Keratinocyte (primary cell): Measurements from ENCODE around the gene TBX21. TPM values are rescaled to one million over a fixed set of nuclear protein-coding genes. Genes with fewer than 3 reads are reported as not detected.

ENCODE experiments used
- DNase-seq: peaks from one replicate; pipeline ENCODE4 v3.0.0-alpha.2; 2011; ENCODE audit warnings: low read depth, missing footprints, low spot score
- FAIRE-seq: peaks from 2 replicates; lab custom pipeline; 2011; peaks lifted over from hg19 to GRCh38; lab: Jason Lieb, UNC
- H2AFZ ChIP-seq: 2 replicates; pipeline ENCODE4 v1.6.0; 2012; ENCODE audit warnings: low read length, control low read depth, inconsistent platforms; ENCODE audit not compliant: control insufficient read depth
- H3K27ac ChIP-seq: 2 replicates; pipeline ENCODE4 v1.5.1; 2011; ENCODE audit warnings: low read length; ENCODE audit not compliant: control insufficient read depth, insufficient read depth
- H3K27me3 ChIP-seq: 3 replicates; pipeline ENCODE4 v1.6.0; 2011; ENCODE audit warnings: low read length; ENCODE audit not compliant: control insufficient read depth, insufficient read depth; ENCODE audit errors: extremely low read depth
- H3K36me3 ChIP-seq, 2 experiments: 2 replicates in 1 of 2; 3 replicates in 1 of 2; pipeline ENCODE4 v1.5.1; 2011; ENCODE audit warnings: low read length in 2 of 2, mild to moderate bottlenecking in 1 of 2; ENCODE audit not compliant: control insufficient read depth in 2 of 2, insufficient read depth in 2 of 2; ENCODE audit errors: extremely low read depth in 1 of 2
- H3K4me1 ChIP-seq: 3 replicates; pipeline ENCODE4 v1.5.1; 2011; ENCODE audit warnings: low read length; ENCODE audit not compliant: control insufficient read depth, insufficient read depth; ENCODE audit errors: extremely low read depth
- H3K4me2 ChIP-seq: 3 replicates; pipeline ENCODE4 v1.6.0; 2011; ENCODE audit warnings: low read depth, low read length; ENCODE audit not compliant: control insufficient read depth, insufficient read depth; ENCODE audit errors: extremely low read depth
- H3K4me3 ChIP-seq, 3 experiments: fragments of 200-600 bp in 1 of 3; sonication (generic) in 1 of 3; 2 replicates in 2 of 3; 3 replicates in 1 of 3; pipeline ENCODE4 v1.5.1; 2011 to 2016; ENCODE audit warnings: low read length in 3 of 3, mild to moderate bottlenecking in 3 of 3, control low read depth in 2 of 3, inconsistent platforms in 1 of 3, low read depth in 1 of 3, mixed read lengths in 1 of 3, mixed run types in 1 of 3, moderate library complexity in 1 of 3; ENCODE audit not compliant: control insufficient read depth in 2 of 3, insufficient read depth in 2 of 3; ENCODE audit errors: extremely low read depth in 1 of 3
- H3K79me2 ChIP-seq: 2 replicates; pipeline ENCODE4 v1.6.0; 2012; ENCODE audit warnings: low read length; ENCODE audit not compliant: control insufficient read depth, insufficient read depth
- H3K9ac ChIP-seq: 3 replicates; pipeline ENCODE4 v1.6.0; 2011; ENCODE audit warnings: low read length; ENCODE audit not compliant: control insufficient read depth, insufficient read depth; ENCODE audit errors: extremely low read depth
- H3K9me1 ChIP-seq: 3 replicates; pipeline ENCODE4 v1.6.0; 2011; ENCODE audit warnings: low read length; ENCODE audit not compliant: control insufficient read depth, insufficient read depth; ENCODE audit errors: extremely low read depth
- H3K9me3 ChIP-seq: 2 replicates; pipeline ENCODE4 v1.5.1; 2012; ENCODE audit warnings: low read depth, low read length; ENCODE audit not compliant: control insufficient read depth
- H4K20me1 ChIP-seq: 3 replicates; pipeline ENCODE4 v1.6.0; 2011; ENCODE audit warnings: low read length; ENCODE audit not compliant: control insufficient read depth, insufficient read depth; ENCODE audit errors: extremely low read depth
- EZH2 ChIP-seq: IDR thresholded peaks from one replicate; pipeline ENCODE4 v1.6.1; 2012; ENCODE audit warnings: inconsistent platforms, mild to moderate bottlenecking, low read length, moderate library complexity
- dilution Hi-C: fragments of 300-500 bp; cut with MboI; formaldehyde crosslinking; loops from one replicate; pipeline ENCODE4 v1.7.0; 2020; ENCODE audit warnings: low sequenced_read_pairs; ENCODE audit not compliant: extremely low pct_ligation_motif_present
- polyA plus RNA-seq, 5 experiments: library from polyadenylated mRNA; depleted of rRNA in 3 of 5; stranded (reverse) in 3 of 5; stranded (forward) in 1 of 5; unstranded in 1 of 5; fragments of >200 nt; gene quantifications; 1 replicate in 1 of 5; 2 replicates in 3 of 5; 3 replicates in 1 of 5; pipeline versions ENCODE4 v1.2.1 to v1.2.3, GENCODE V29; 2011 to 2012; ENCODE audit warnings: missing spikeins in 2 of 5, low read depth in 1 of 5, low replicate concordance in 1 of 5
- TF ChIP-seq, protein P1 (sequence below), 3 experiments: IDR thresholded peaks in 1 of 3; conservative IDR thresholded peaks in 1 of 3; optimal IDR thresholded peaks in 1 of 3; 2 replicates in 2 of 3; 3 replicates in 1 of 3; pipeline versions ENCODE3 to v1.5.1; 2011; ENCODE audit warnings: low read length in 3 of 3, mild to moderate bottlenecking in 3 of 3, moderate library complexity in 2 of 3, control low read depth in 1 of 3, inconsistent platforms in 1 of 3; ENCODE audit not compliant: insufficient read depth in 2 of 3; ENCODE audit errors: extremely low read depth in 1 of 3

TBX21 gene
- polyA plus RNA-seq, 1 donor (not counting 4 experiments of a cell fraction or from before 2014, with no cell fraction given), result not detected

DNA sequence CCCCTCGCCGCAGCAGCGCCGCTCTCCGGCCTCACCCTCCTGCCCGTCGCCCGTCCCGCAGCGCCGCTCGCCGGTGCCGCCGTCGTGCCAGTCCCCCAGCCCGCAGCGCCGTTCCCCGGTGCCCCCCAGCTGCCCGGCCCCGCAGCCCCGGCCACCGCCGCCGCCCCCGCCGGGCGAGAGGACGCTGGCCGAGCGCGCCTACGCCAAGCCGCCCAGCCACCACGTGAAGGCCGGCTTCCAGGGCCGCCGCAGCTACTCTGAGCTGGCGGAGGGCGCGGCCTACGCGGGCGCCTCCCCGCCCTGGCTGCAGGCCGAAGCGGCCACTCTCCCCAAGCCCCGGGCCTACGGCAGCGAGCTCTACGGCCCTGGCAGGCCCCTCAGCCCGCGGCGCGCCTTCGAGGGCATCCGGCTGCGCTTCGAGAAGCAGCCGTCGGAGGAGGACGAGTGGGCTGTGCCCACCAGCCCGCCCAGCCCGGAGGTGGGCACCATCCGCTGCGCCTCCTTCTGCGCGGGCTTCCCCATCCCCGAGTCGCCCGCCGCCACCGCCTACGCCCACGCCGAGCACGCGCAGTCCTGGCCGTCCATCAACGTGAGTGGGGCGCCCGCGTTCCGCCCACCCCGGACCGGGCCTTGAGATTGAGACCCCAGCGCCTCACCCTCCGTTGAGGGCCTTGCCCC lies 24.0 kb upstream of the TBX21 start:
- Histone ChIP-seq H3K4me1 (no peaks in the 10 kb centered on the region), H3K27me3 (peaks cover 20% of the 10 kb centered on the region), H3K36me3 (peaks cover 0 to 1% of the 10 kb centered on the region in 2 experiments), H3K4me2 (no peak overlapping the region), H3K4me3 (no peak overlapping the region), H3K9me3 (no peaks in the 10 kb centered on the region), H3K27ac (no peak overlapping the region), H2AFZ (no peak overlapping the region), H4K20me1 (peaks cover 3% of the 10 kb centered on the region), H3K9me1 (no peaks in the 10 kb centered on the region), H3K9ac (no peak overlapping the region), H3K79me2 (no peaks in the 10 kb centered on the region)
- dilution Hi-C loops, result no loop called here
- TF ChIP-seq, protein P1, sequence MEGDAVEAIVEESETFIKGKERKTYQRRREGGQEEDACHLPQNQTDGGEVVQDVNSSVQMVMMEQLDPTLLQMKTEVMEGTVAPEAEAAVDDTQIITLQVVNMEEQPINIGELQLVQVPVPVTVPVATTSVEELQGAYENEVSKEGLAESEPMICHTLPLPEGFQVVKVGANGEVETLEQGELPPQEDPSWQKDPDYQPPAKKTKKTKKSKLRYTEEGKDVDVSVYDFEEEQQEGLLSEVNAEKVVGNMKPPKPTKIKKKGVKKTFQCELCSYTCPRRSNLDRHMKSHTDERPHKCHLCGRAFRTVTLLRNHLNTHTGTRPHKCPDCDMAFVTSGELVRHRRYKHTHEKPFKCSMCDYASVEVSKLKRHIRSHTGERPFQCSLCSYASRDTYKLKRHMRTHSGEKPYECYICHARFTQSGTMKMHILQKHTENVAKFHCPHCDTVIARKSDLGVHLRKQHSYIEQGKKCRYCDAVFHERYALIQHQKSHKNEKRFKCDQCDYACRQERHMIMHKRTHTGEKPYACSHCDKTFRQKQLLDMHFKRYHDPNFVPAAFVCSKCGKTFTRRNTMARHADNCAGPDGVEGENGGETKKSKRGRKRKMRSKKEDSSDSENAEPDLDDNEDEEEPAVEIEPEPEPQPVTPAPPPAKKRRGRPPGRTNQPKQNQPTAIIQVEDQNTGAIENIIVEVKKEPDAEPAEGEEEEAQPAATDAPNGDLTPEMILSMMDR (optimal IDR thresholded peaks at IDR 0.05 in 1 of 3, IDR thresholded peaks at IDR 0.05 in 1 of 3, conservative IDR thresholded peaks at IDR 0.05 in 1 of 3; ENCODE audit: extremely low read depth in 1 of 3, insufficient read depth in 2 of 3, low read length in 3 of 3), result no peak
- no peak for TF ChIP-seq EZH2
- FAIRE-seq (no peak), DNase-seq (no peak)

DNA sequence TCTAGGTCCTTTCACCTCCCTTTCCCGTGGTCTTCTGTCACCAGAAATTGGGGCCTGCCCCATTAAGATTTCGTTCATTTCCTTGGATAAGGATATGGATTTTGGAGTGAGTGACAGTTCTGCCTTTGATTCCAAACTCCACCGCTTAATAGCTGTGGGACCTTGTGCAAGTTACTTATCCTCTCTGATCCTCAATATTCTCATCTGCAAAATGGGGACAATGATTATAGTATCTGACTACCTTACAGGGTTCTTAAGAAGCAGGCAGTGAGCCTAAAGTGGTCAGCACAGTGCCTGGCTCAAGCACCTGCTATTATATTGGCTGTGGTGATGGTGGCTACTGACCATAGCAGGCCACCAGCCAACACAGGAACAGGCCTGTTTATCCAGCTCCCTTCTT lies 23.4 kb upstream of the TBX21 start:
- Histone ChIP-seq H3K4me1 (no peaks in the 10 kb centered on the region), H4K20me1 (peaks cover 3% of the 10 kb centered on the region), H3K4me2 (no peak overlapping the region), H3K4me3 (no peak overlapping the region), H3K9me1 (no peaks in the 10 kb centered on the region), H3K27ac (no peak overlapping the region), H3K27me3 (peaks cover 26% of the 10 kb centered on the region), H3K9me3 (no peaks in the 10 kb centered on the region), H3K36me3 (peaks cover 0 to 1% of the 10 kb centered on the region in 2 experiments), H2AFZ (no peak overlapping the region), H3K9ac (no peak overlapping the region), H3K79me2 (no peaks in the 10 kb centered on the region)
- no peak for FAIRE-seq
- DNase-seq, result no peak
- TF ChIP-seq, protein P1 (optimal IDR thresholded peaks at IDR 0.05 in 1 of 3, IDR thresholded peaks at IDR 0.05 in 1 of 3, conservative IDR thresholded peaks at IDR 0.05 in 1 of 3; ENCODE audit: extremely low read depth in 1 of 3, insufficient read depth in 2 of 3, low read length in 3 of 3), result no peak
- no peak for TF ChIP-seq EZH2
- dilution Hi-C loops, result no loop called here
